Peyer's patch (tissue), 4 donors: ENCODE data around the gene DAPK1. TPM values are rescaled to one million over a fixed set of nuclear protein-coding genes. Genes with fewer than 3 reads are reported as not detected.
"Not testable (repeated sequence)": the region's sequence is repeated elsewhere in the genome, so short reads cannot be mapped to it uniquely, and the experiment has no call there.

Experiments used
- DNase-seq, 3 donors: peaks; one replicate each; pipeline ENCODE4 v3.0.0-alpha.2; 2017 to 2019
- H3K27ac ChIP-seq, 4 donors: fragments of 200-600 bp; sonication (generic); one replicate each; pipeline ENCODE4 v1.5.1; 2016 to 2019
- H3K27me3 ChIP-seq, 2 donors: fragments of 200-600 bp; sonication (generic); one replicate each; pipeline ENCODE4 v1.5.1; 2019
- H3K36me3 ChIP-seq, 3 donors: fragments of 200-600 bp; sonication (generic); one replicate each; pipeline ENCODE4 v1.5.1; 2016 to 2019
- H3K4me1 ChIP-seq, 4 donors: fragments of 200-600 bp; sonication (generic); one replicate each; pipeline ENCODE4 v1.5.1; 2016 to 2019
- H3K4me3 ChIP-seq, 4 donors: fragments of 200-600 bp; sonication (generic); 1 replicate in 3 of 4; 2 replicates in 1 of 4; pipeline ENCODE4 v1.5.1; 2016 to 2019; ENCODE audit warnings: mild to moderate bottlenecking in 1 of 4
- H3K9me3 ChIP-seq, 4 donors: fragments of 200-600 bp; sonication (generic); one replicate each; pipeline ENCODE4 v1.5.1; 2016 to 2019; ENCODE audit warnings: mild to moderate bottlenecking in 1 of 4
- POLR2A ChIP-seq, 2 donors: fragments of 450-650 bp; IDR thresholded peaks; one replicate each; pipeline ENCODE4 v1.5.1; 2017; ENCODE audit warnings: antibody characterized with exemption in 2 of 2, mild to moderate bottlenecking in 2 of 2, moderate library complexity in 2 of 2
- total RNA-seq, 4 donors: library from RNA; depleted of rRNA; stranded (reverse); fragments of >200 nt; gene quantifications; one replicate each; pipeline ENCODE4 v1.1.0, GENCODE V29; 2016
- TF ChIP-seq, protein P1 (sequence below), 6 experiments: fragments of 450-650 bp in 4 of 6; fragments of 200-600 bp in 2 of 6; sonication (generic) in 1 of 6; IDR thresholded peaks; one replicate each; pipeline ENCODE4 v1.5.1; 2017 to 2019; ENCODE audit warnings: antibody characterized with exemption in 6 of 6, mild to moderate bottlenecking in 3 of 6, moderate library complexity in 1 of 6

DAPK1 gene
- total RNA-seq, 4 donors from 2014 or later, result 45.4 to 96.4 (median 77.2) TPM

GRCh38 chr9:87498811-87499360 lies 1.2 kb downstream of the DAPK1 start:
- H3K27ac ChIP-seq, result peak overlapping the region; percentile 65 to 78 (median 75)
- peak overlapping the region; percentile 39 to 82 (median 64) for H3K4me3 ChIP-seq
- no peaks in the 10 kb centered on the region for H3K36me3 ChIP-seq
- H3K9me3 ChIP-seq, result no peaks in the 10 kb centered on the region
- peaks cover 0 to 16% (median 0%) of the 10 kb centered on the region in 4 donors for H3K4me1 ChIP-seq
- DNase-seq, result no peak
- TF ChIP-seq, protein P1, sequence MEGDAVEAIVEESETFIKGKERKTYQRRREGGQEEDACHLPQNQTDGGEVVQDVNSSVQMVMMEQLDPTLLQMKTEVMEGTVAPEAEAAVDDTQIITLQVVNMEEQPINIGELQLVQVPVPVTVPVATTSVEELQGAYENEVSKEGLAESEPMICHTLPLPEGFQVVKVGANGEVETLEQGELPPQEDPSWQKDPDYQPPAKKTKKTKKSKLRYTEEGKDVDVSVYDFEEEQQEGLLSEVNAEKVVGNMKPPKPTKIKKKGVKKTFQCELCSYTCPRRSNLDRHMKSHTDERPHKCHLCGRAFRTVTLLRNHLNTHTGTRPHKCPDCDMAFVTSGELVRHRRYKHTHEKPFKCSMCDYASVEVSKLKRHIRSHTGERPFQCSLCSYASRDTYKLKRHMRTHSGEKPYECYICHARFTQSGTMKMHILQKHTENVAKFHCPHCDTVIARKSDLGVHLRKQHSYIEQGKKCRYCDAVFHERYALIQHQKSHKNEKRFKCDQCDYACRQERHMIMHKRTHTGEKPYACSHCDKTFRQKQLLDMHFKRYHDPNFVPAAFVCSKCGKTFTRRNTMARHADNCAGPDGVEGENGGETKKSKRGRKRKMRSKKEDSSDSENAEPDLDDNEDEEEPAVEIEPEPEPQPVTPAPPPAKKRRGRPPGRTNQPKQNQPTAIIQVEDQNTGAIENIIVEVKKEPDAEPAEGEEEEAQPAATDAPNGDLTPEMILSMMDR (IDR thresholded peaks at IDR 0.05), result no peak
- TF ChIP-seq POLR2A (IDR thresholded peaks at IDR 0.05), result no peak
- no peaks in the 10 kb centered on the region for H3K27me3 ChIP-seq

DNA sequence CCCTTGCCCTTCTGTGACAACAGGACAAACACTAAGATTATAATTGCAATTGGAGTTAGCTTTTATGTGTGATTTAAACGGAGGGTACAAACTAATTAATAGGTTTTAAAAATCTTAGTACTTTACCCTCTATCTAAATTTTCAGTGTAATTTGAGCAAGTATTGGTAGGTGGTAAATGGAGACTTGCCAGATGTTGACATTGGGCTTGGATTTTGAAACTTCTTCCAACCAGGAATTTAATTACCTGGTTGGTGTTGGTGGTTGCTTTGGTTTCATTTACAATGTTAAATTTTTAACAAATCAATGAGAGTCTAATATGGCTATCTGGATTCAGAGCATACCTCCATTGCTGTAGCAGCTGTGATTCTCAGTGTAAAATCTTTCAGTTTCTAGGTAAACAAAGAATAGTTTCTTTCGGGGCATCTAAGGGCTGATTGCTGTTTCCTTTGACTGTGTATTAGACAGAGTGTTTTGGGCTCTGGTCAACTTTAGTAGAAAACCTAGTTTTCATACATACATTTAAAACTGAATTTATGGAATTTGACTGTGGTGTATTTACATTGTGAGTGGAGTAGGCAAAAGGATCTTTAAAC lies 1.9 kb downstream of the DAPK1 start:
- peaks cover 0 to 21% (median 0%) of the 10 kb centered on the region in 4 donors for H3K4me1 ChIP-seq
- DNase-seq, result no peak
- peak overlapping the region; percentile 65 to 78 (median 75) for H3K27ac ChIP-seq
- TF ChIP-seq POLR2A (IDR thresholded peaks at IDR 0.05), result no peak
- TF ChIP-seq, protein P1 (IDR thresholded peaks at IDR 0.05), result no peak
- no peaks in the 10 kb centered on the region for H3K36me3 ChIP-seq
- H3K27me3 ChIP-seq, result no peaks in the 10 kb centered on the region
- H3K9me3 ChIP-seq, result no peaks in the 10 kb centered on the region
- H3K4me3 ChIP-seq, result peak overlapping the region in 3 of 4 donors; percentile 53 to 82 (median 76)

GRCh38 chr9:87500491-87501270 lies 3.0 kb downstream of the DAPK1 start:
- no peak overlapping the region for H3K27ac ChIP-seq
- H3K27me3 ChIP-seq, result no peaks in the 10 kb centered on the region
- no peak for DNase-seq
- no peak overlapping the region for H3K4me3 ChIP-seq
- no peaks in the 10 kb centered on the region for H3K36me3 ChIP-seq
- TF ChIP-seq, protein P1 (IDR thresholded peaks at IDR 0.05), result peak in 2 of 6 experiments; percentile 9 to 10
- no peak for TF ChIP-seq POLR2A (IDR thresholded peaks at IDR 0.05)
- H3K4me1 ChIP-seq, result peaks cover 0 to 21% (median 0%) of the 10 kb centered on the region in 4 donors
- H3K9me3 ChIP-seq, result no peaks in the 10 kb centered on the region

GRCh38 chr9:87501271-87501656 lies 3.6 kb downstream of the DAPK1 start:
- DNase-seq, H3K9me3 ChIP-seq, H3K36me3 ChIP-seq, H3K4me3 ChIP-seq, H3K27me3 ChIP-seq: not testable (repeated sequence)
- Histone ChIP-seq H3K27ac (peak overlapping the region in 1 of 4 donors; percentile 35), H3K4me1 (peaks cover 0 to 21% (median 0%) of the 10 kb centered on the region in 4 donors)

GRCh38 chr9:87501806-87502205 lies 4.1 kb downstream of the DAPK1 start:
- TF ChIP-seq, protein P1 (IDR thresholded peaks at IDR 0.05), result no peak
- no peak for TF ChIP-seq POLR2A (IDR thresholded peaks at IDR 0.05)
- Histone ChIP-seq H3K27me3 (no peaks in the 10 kb centered on the region), H3K27ac (peak overlapping the region in 2 of 4 donors; percentile 27 to 35), H3K4me1 (peaks cover 0 to 21% (median 0%) of the 10 kb centered on the region in 4 donors), H3K36me3 (no peaks in the 10 kb centered on the region), H3K9me3 (no peaks in the 10 kb centered on the region), H3K4me3 (no peak overlapping the region)
- no peak for DNase-seq
